Fibroblast of the aortic adventitia (primary cell): ENCODE measurements around the gene SORT1. TPM values are rescaled to one million over a fixed set of nuclear protein-coding genes. Genes with fewer than 3 reads are reported as not detected.
A peak's percentile ranks its signal among the peaks of the same experiment; 100 is the strongest.

ENCODE experiments used
- DNase-seq: peaks from one replicate; pipeline ENCODE4 v3.0.0-alpha.2; 2010; ENCODE audit warnings: low read depth
- H3K4me3 ChIP-seq: 2 replicates; pipeline ENCODE4 v1.5.1; 2011; ENCODE audit warnings: low read depth, mild to moderate bottlenecking, control low read depth, low read length, moderate library complexity
- CTCF ChIP-seq: IDR thresholded peaks from 2 replicates; pipeline ENCODE4 v1.5.1; 2011; ENCODE audit warnings: mild to moderate bottlenecking, low read length, control low read depth, inconsistent platforms; ENCODE audit not compliant: insufficient read depth
- total RNA-seq: library from RNA; depleted of rRNA; stranded (reverse); fragments of >200 nt; gene quantifications from 2 replicates; pipeline ENCODE4 v1.2.3, GENCODE V29; 2012; ENCODE audit warnings: low replicate concordance

Gene SORT1
- total RNA-seq, 1 donor = 4.5 TPM

DNA sequence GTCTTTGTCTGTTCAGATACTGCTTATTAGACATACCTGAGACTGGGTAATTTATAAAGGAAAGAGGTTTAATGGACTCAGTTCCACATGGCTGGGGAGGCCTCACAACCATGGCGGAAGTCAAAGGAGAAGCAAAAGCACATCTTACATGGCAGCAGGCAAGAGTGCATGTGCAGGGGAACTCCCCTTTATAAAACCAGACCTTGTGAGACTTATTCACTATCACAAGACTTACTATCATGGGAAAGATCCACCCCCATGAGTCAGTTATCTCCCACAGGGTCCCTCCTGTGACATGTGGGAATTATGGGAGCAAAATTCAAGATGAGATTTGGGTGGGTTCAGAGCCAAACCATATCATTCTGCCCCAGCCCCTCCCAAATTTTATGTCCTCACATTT is 35.6 kb upstream of the SORT1 start:
- TF ChIP-seq CTCF = no peak
- no peak for DNase-seq

GRCh38 chr1:109432336-109432735 is 34.6 kb upstream of the SORT1 start:
- no peak overlapping the region for H3K4me3 ChIP-seq
- peak; percentile 58 for DNase-seq
- TF ChIP-seq CTCF = no peak

More for the DNA sequence above, 35.6 kb upstream of the SORT1 start:
- no peak overlapping the region for H3K4me3 ChIP-seq

DNA sequence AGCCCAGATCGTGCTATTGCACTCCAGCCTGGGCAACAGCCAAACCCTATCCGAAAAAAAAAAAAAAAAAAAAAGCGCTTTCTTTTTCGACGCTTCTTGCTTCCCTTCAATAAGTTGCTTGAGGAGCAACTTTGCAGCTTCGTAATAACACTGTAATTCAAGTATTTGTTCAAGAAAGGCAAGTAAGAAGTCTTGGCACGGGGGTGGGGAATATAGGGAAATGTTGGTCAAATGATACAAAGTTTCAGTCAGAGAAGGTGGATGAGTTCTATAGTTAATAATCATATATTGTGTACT is 29.4 kb upstream of the SORT1 start:
- peak overlapping the region; percentile 76 for H3K4me3 ChIP-seq
- no peak for TF ChIP-seq CTCF
- peak; percentile 44 for DNase-seq

GRCh38 chr1:109426281-109427170 is 28.8 kb upstream of the SORT1 start, which contains the start of gene PSMA5:
Gene PSMA5, minus strand, starts transcription at chr1:109426448. Its CDS starts 118 bp downstream, at chr1:109426330.
- DNase-seq = peak; percentile 99
- TF ChIP-seq CTCF = no peak
- H3K4me3 ChIP-seq = peak within 1 kb of the TSS; percentile 76

GRCh38 chr1:109425391-109426280 is 27.9 kb upstream of the SORT1 start:
- peak; percentile 39 for DNase-seq
- no peak for TF ChIP-seq CTCF
- H3K4me3 ChIP-seq = peak overlapping the region; percentile 76

DNA sequence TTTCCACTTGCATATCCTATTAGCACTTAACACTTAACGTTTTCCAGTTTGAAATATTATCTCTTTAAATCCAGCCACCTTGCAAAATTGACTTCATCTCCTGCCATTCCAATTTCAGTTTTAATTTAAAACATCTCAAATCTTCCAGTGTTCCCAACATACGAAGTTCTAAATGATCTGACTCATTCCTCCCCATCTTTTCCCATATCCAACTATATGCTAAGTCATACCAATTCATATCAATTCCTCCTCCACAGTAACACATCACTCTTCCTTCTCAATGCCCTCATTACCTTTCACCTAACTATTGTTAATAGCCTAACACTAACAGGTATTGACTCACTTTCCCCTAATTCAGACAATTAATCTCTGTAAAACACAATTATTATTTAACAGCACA is 25.8 kb upstream of the SORT1 start:
- no peak for DNase-seq
- TF ChIP-seq CTCF = no peak
- no peak overlapping the region for H3K4me3 ChIP-seq
